Measurements from ENCODE around the gene PDE8A.

- TF ChIP-seq CTCF (IDR thresholded peaks at IDR 0.05) (no peak), EP300 (IDR thresholded peaks at IDR 0.05) (no peak), POLR2A (IDR thresholded peaks at IDR 0.05) (no peak)
Observed at GRCh38 chr15:85157344-85157743, 175.7 kb downstream of the PDE8A start.

Measured in tibial nerve (tissue), 4 donors.